ENCODE results near the gene WDR46. TPM values are rescaled to one million over a fixed set of nuclear protein-coding genes. Genes with fewer than 3 reads are reported as not detected.

Gene WDR46
- total and polyA plus RNA-seq, 10 of the 15 experiments (the other 5 are each of a cell fraction or from before 2014, with no cell fraction given), result 10.1 to 147 (median 86.0) TPM

GRCh38 chr6:33296797-33297405 lies 7.9 kb upstream of the WDR46 start:
- H2AFZ ChIP-seq (ENCODE audit: control insufficient read depth, low read depth, low read length), result no peak overlapping the region
- H3K4me3 ChIP-seq, result peak overlapping the region; percentile 100; the same call in 1 of the 2 replicates
- no peak for ATAC-seq
- intact Hi-C loops (cut with micrococcal nuclease; ENCODE audit: unreplicated experiment), result no loop called here
- H3K4me1 ChIP-seq (ENCODE audit: control insufficient read depth, insufficient read depth, low read length), result peaks cover 11% of the 10 kb centered on the region
- no peak overlapping the region for H3K27ac ChIP-seq (ENCODE audit: control insufficient read depth, insufficient read depth)
- no peaks in the 10 kb centered on the region for H3K27me3 ChIP-seq (replicated peaks in 1 of 2; ENCODE audit: control insufficient read depth in 2 of 2, insufficient read depth in 2 of 2, low read length in 1 of 2)
- SMC1A ChIA-PET (ENCODE audit: uncharacterized antibody, unreplicated experiment), result interaction anchor here (0.7 to 2.1 kb wide), 5 partner anchors 8 to 21 kb away, joined by 3 to 13 read pairs (median 7); partner anchors contain the start of genes B3GALT4, PFDN6, TAPBP and WDR46
- CTCF ChIA-PET, result interaction anchor here (1.0 to 4.5 kb wide), 3 partner anchors 20 to 99 kb away, joined by 3 to 30 read pairs (median 4); partner anchors contain the start of genes B3GALT4, RPS18 and VPS52
- peaks cover 4% of the 10 kb centered on the region; the same call in 1 of the 2 replicates for H3K79me2 ChIP-seq (ENCODE audit: control insufficient read depth, insufficient read depth, low read length)
- peaks cover 0 to 12% of the 10 kb centered on the region in 2 experiments; a peak in 3 of 4 replicates for H3K36me3 ChIP-seq (ENCODE audit: control insufficient read depth in 2 of 2, insufficient read depth in 2 of 2, low read length in 1 of 2)
- FAIRE-seq, result no peak
- H3K9ac ChIP-seq (ENCODE audit: control insufficient read depth, insufficient read depth, low read length), result no peak overlapping the region
- in situ Hi-C loops (cut with MboI), result no loop called here
- RAD21 ChIA-PET (ENCODE audit: unreplicated experiment), result interaction anchor here (0.7 to 1.0 kb wide), 4 partner anchors 15 to 212 kb away, joined by 3 to 4 read pairs (median 3); partner anchors contain the start of gene ZBTB22
- peak overlapping the region; percentile 93 for H3K4me2 ChIP-seq (ENCODE audit: control insufficient read depth, insufficient read depth)
- 94% methylated on average over 12 of the region's 12 CpGs for WGBS (ENCODE audit: insufficient coverage, insufficient replicate concordance, low lambda C conversion rate, missing lambda C conversion rate)
- no TSS peak for BruUV-seq (replicated peaks)
- DNase-seq (ENCODE audit: low read depth, low spot score), result no peak
- POLR2A ChIA-PET, result interaction anchor here (0.6 to 3.4 kb wide), 8 partner anchors 8 to 272 kb away, joined by 3 to 41 read pairs (median 4); partner anchors contain the start of genes B3GALT4, PFDN6, RPS18 and TAPBP
- H4K20me1 ChIP-seq (ENCODE audit: control insufficient read depth, insufficient read depth), result no peaks in the 10 kb centered on the region
- no peaks in the 10 kb centered on the region for H3K9me3 ChIP-seq (replicated peaks; ENCODE audit: control insufficient read depth, insufficient read depth, low read length)
- TF ChIP-seq ZBTB40 (IDR thresholded peaks at IDR 0.05; ENCODE audit: borderline replicate concordance) (no peak), GATAD2B (conservative IDR thresholded peaks at IDR 0.05; ENCODE audit: low read depth) (no peak), CTCF (IDR thresholded peaks at IDR 0.05 in 2 of 3, conservative IDR thresholded peaks at IDR 0.05 in 1 of 3; ENCODE audit: control insufficient read depth in 2 of 3, extremely low read depth in 1 of 3, insufficient read depth in 1 of 3, low read depth in 3 of 3, low read length in 3 of 3) (no peak), NFYB (IDR thresholded peaks at IDR 0.05; ENCODE audit: insufficient read depth, low read depth, low read length) (no peak), SREBF2 (IDR thresholded peaks at IDR 0.05; ENCODE audit: low read length) (no peak), PRDM15 (CRISPR knock-in tag; IDR thresholded peaks at IDR 0.05) (no peak), RFX5 (IDR thresholded peaks at IDR 0.05; ENCODE audit: low read depth, low read length) (no peak), POLR2AphosphoS5 (IDR thresholded peaks at IDR 0.05; ENCODE audit: low read length) (no peak), CHD2 (IDR thresholded peaks at IDR 0.05; ENCODE audit: borderline replicate concordance, low read depth, low read length) (no peak), CHD1 (IDR thresholded peaks at IDR 0.05; ENCODE audit: low read depth, low read length) (no peak)

All from GM12878 (cell line).